Esophagus muscularis mucosa (tissue), 4 donors: ENCODE data around the gene PGC.

Source experiments
- EP300 ChIP-seq: sonication (generic); formaldehyde crosslinking; IDR thresholded peaks from one replicate; pipeline ENCODE4 v1.6.1; 2017; ENCODE audit warnings: antibody characterized with exemption
- POLR2A ChIP-seq: fragments of 450-650 bp; IDR thresholded peaks from one replicate; pipeline ENCODE4 v1.6.1; 2017; ENCODE audit warnings: antibody characterized with exemption, moderate library complexity, mild to moderate bottlenecking, low read depth
- TF ChIP-seq, protein P1 (sequence below), 3 experiments: fragments of 200-600 bp in 2 of 3; fragments of 450-650 bp in 1 of 3; sonication (generic) in 2 of 3; IDR thresholded peaks; one replicate each; pipeline ENCODE4 v1.5.1; 2017 to 2019; ENCODE audit warnings: antibody characterized with exemption in 3 of 3, mild to moderate bottlenecking in 2 of 3, moderate library complexity in 1 of 3

DNA sequence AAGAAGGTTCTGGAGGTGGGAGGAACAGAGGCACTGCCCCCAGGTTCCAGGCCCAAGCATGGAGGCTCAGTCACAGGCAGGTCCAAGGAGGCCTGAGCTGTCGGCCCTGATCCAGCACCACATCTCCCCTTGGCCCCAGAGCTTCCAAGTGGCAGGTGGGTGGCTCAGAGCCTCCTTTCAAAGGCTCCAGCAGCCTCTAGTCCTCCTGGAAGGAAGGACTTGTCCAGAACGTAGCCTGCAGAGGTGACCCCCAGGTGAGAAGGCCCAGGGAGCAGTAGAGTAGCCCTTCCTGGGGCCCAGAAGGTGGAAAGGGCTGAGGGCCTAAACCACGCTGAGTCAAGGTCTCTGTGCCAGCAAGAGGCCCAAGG, 19.5 kb downstream of the PGC start:
- TF ChIP-seq, protein P1, sequence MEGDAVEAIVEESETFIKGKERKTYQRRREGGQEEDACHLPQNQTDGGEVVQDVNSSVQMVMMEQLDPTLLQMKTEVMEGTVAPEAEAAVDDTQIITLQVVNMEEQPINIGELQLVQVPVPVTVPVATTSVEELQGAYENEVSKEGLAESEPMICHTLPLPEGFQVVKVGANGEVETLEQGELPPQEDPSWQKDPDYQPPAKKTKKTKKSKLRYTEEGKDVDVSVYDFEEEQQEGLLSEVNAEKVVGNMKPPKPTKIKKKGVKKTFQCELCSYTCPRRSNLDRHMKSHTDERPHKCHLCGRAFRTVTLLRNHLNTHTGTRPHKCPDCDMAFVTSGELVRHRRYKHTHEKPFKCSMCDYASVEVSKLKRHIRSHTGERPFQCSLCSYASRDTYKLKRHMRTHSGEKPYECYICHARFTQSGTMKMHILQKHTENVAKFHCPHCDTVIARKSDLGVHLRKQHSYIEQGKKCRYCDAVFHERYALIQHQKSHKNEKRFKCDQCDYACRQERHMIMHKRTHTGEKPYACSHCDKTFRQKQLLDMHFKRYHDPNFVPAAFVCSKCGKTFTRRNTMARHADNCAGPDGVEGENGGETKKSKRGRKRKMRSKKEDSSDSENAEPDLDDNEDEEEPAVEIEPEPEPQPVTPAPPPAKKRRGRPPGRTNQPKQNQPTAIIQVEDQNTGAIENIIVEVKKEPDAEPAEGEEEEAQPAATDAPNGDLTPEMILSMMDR (IDR thresholded peaks at IDR 0.05), result no peak
- no peak for TF ChIP-seq POLR2A
- TF ChIP-seq EP300, result no peak
